Karpas-422 (cell line): Measurements from ENCODE around the gene GAL. TPM values are rescaled to one million over a fixed set of nuclear protein-coding genes. Genes with fewer than 3 reads are reported as not detected.

Experiments used
- DNase-seq: peaks from one replicate; pipeline ENCODE4 v3.0.0-alpha.2; 2015
- H2AFZ ChIP-seq: fragments of 200-600 bp; sonication (generic); 2 replicates; pipeline ENCODE4 v1.6.1; 2014; ENCODE audit warnings: antibody characterized with exemption, low read length, mixed read lengths
- H3K27ac ChIP-seq: fragments of 200-600 bp; sonication (generic); 2 replicates; pipeline ENCODE4 v1.5.1; 2014; ENCODE audit warnings: mild to moderate bottlenecking, low read length, moderate library complexity
- H3K27me3 ChIP-seq: fragments of 200-600 bp; sonication (generic); 2 replicates; pipeline ENCODE4 v1.6.1; 2014; ENCODE audit warnings: low read length, mixed read lengths
- H3K36me3 ChIP-seq: fragments of 200-600 bp; sonication (generic); 2 replicates; pipeline ENCODE4 v1.6.1; 2014; ENCODE audit warnings: low read length, mixed read lengths; ENCODE audit not compliant: insufficient read depth
- H3K4me1 ChIP-seq: fragments of 200-600 bp; sonication (generic); 2 replicates; pipeline ENCODE4 v1.6.1; 2014; ENCODE audit warnings: mild to moderate bottlenecking, low read length, mixed read lengths
- H3K4me2 ChIP-seq: fragments of 200-600 bp; sonication (generic); 2 replicates; pipeline ENCODE4 v1.6.1; 2014; ENCODE audit warnings: low read length, low read depth, mild to moderate bottlenecking; ENCODE audit not compliant: poor library complexity, severe bottlenecking
- H3K4me3 ChIP-seq: fragments of 200-600 bp; sonication (generic); 2 replicates; pipeline ENCODE4 v1.5.1; 2014; ENCODE audit warnings: mild to moderate bottlenecking, antibody characterized with exemption, low read length, mixed read lengths
- H3K79me2 ChIP-seq: fragments of 200-600 bp; sonication (generic); 2 replicates; pipeline ENCODE4 v1.6.1; 2014; ENCODE audit warnings: mild to moderate bottlenecking, low read length, mixed read lengths
- H3K9ac ChIP-seq: fragments of 200-600 bp; sonication (generic); 2 replicates; pipeline ENCODE4 v1.6.0; 2014; ENCODE audit warnings: low read length
- H3K9me2 ChIP-seq: fragments of 200-600 bp; sonication (generic), shearing (Covaris generic); replicated peaks from 2 replicates; pipeline ENCODE4 v1.6.0; 2014; ENCODE audit warnings: mild to moderate bottlenecking, low read length, moderate library complexity; ENCODE audit not compliant: insufficient read depth
- H3K9me3 ChIP-seq: fragments of 300-700, 200-600 bp; sonication (generic); 2 replicates; pipeline ENCODE4 v1.6.1; 2014; ENCODE audit warnings: low read length, mixed read lengths
- H4K20me1 ChIP-seq: fragments of 200-600 bp; sonication (generic); 2 replicates; pipeline ENCODE4 v1.6.1; 2014; ENCODE audit warnings: mild to moderate bottlenecking, antibody characterized with exemption, low read length, low read depth; ENCODE audit not compliant: insufficient read depth
- total RNA-seq: library from RNA; depleted of rRNA; stranded (reverse); fragments of >200 nt; shearing (Covaris generic); gene quantifications from 2 replicates; pipeline ENCODE4 v1.2.3, GENCODE V29; 2014; ENCODE audit warnings: low replicate concordance

The GAL gene
- total RNA-seq, 1 experiment from 2014 or later, result not detected

DNA sequence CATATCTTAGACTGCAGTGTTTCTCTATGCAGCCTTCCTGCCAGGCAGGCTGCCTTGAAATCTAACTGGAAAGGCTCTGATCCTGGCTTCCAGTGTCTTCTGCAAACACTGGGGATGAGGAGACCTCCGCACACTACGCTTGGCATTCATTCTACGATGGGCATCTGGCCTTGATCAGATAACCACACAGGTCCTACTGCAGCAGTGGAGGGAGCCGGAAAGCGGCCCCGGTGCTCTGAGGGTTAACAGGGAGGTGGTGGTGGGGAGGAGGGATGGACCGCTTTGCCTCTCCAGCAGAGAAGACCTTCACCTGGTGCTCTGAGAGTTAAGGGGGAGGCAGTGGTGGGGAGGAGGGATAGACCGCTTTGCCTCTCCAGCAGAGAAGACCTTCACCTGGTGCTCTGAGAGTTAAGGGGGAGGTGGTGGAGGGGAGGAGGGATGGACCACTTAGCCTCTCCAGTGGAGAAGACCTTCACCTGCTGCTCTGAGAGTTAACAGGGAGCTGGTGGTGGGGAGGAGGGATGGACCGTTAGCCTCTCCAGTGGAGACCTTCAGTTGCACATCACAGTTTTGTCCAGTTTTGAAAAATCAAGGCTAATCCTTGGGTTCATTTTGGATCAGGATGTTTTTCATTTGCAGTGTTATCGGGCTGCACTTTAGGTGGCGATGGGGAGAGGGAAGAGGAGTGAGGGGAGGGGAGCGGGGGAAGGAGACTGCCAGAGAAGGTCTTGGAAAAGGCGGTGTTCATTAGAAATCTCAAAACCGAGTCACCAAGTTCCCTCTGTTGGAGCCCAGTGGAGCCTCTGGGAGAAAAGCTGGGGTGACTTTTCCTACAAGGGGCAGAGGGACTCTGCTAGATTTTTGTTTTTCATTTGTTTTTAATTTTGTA lies 5.6 kb downstream of the GAL start:
- H3K36me3 ChIP-seq, result no peaks in the 10 kb centered on the region
- H3K9me2 ChIP-seq, result no peaks in the 10 kb centered on the region
- no peak overlapping the region for H3K4me3 ChIP-seq

DNA sequence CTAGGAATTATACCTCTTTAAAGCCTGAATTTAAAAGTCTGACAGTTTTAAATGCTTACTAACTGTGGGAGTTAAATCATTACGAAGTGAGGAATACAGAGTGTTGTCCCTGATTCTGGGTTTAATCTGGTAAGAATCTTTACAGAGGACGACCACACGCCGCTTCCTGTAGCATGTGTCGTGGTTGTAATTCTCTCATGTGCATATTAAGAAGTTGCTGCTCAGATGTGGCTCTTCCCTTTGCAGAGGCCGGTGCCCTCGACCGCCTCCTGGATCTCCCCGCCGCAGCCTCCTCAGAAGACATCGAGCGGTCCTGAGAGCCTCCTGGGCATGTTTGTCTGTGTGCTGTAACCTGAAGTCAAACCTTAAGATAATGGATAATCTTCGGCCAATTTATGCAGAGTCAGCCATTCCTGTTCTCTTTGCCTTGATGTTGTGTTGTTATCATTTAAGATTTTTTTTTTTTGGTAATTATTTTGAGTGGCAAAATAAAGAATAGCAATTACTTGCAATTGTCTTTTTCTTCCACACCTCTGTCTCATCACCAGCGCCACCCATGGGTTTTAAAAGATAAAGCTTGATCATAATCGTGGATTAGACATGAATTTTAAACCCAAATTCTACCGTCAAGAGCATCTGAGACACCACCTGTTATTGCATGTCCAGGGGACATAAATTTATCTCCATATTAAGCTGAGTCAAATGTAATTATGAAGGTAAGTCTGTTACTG lies 6.5 kb downstream of the GAL start:
- no peaks in the 10 kb centered on the region for H3K79me2 ChIP-seq
- no peaks in the 10 kb centered on the region for H3K4me1 ChIP-seq
- DNase-seq, result peak; percentile 54
- H3K9me3 ChIP-seq, result no peaks in the 10 kb centered on the region
- H3K36me3 ChIP-seq, result no peaks in the 10 kb centered on the region
- no peaks in the 10 kb centered on the region for H3K27me3 ChIP-seq
- no peak overlapping the region for H3K27ac ChIP-seq
- H3K4me2 ChIP-seq, result no peak overlapping the region
- H4K20me1 ChIP-seq, result no peaks in the 10 kb centered on the region
- no peak overlapping the region for H2AFZ ChIP-seq
- H3K4me3 ChIP-seq, result no peak overlapping the region
- no peak overlapping the region for H3K9ac ChIP-seq
- no peaks in the 10 kb centered on the region for H3K9me2 ChIP-seq

More for the DNA sequence above, 5.6 kb downstream of the GAL start:
- H3K9me3 ChIP-seq, result no peaks in the 10 kb centered on the region
- no peaks in the 10 kb centered on the region for H3K4me1 ChIP-seq
- no peaks in the 10 kb centered on the region for H4K20me1 ChIP-seq
- no peak for DNase-seq
- H3K4me2 ChIP-seq, result no peak overlapping the region
- H3K79me2 ChIP-seq, result no peaks in the 10 kb centered on the region
- H3K9ac ChIP-seq, result no peak overlapping the region
- no peak overlapping the region for H2AFZ ChIP-seq
- H3K27me3 ChIP-seq, result no peaks in the 10 kb centered on the region
- no peak overlapping the region for H3K27ac ChIP-seq

GRCh38 chr11:68691402-68691784 lies 7.0 kb downstream of the GAL start:
- H3K36me3 ChIP-seq, result no peaks in the 10 kb centered on the region
- H3K9me3 ChIP-seq, result no peaks in the 10 kb centered on the region
- DNase-seq, result no peak
- no peaks in the 10 kb centered on the region for H3K9me2 ChIP-seq
- H2AFZ ChIP-seq, result no peak overlapping the region
- H3K27ac ChIP-seq, result no peak overlapping the region
- H3K4me1 ChIP-seq, result no peaks in the 10 kb centered on the region
- no peak overlapping the region for H3K4me3 ChIP-seq
- H3K9ac ChIP-seq, result no peak overlapping the region
- H3K27me3 ChIP-seq, result no peaks in the 10 kb centered on the region
- no peaks in the 10 kb centered on the region for H4K20me1 ChIP-seq
- no peak overlapping the region for H3K4me2 ChIP-seq
- H3K79me2 ChIP-seq, result no peaks in the 10 kb centered on the region

GRCh38 chr11:68692115-68692514 lies 7.8 kb downstream of the GAL start:
- no peaks in the 10 kb centered on the region for H3K9me2 ChIP-seq
- H3K27me3 ChIP-seq, result no peaks in the 10 kb centered on the region
- H2AFZ ChIP-seq, result no peak overlapping the region
- no peaks in the 10 kb centered on the region for H3K36me3 ChIP-seq
- no peaks in the 10 kb centered on the region for H4K20me1 ChIP-seq
- DNase-seq, result no peak
- no peaks in the 10 kb centered on the region for H3K79me2 ChIP-seq
- H3K9ac ChIP-seq, result no peak overlapping the region
- no peak overlapping the region for H3K4me2 ChIP-seq
- no peaks in the 10 kb centered on the region for H3K9me3 ChIP-seq
- no peaks in the 10 kb centered on the region for H3K4me1 ChIP-seq
- no peak overlapping the region for H3K27ac ChIP-seq
- H3K4me3 ChIP-seq, result no peak overlapping the region

DNA sequence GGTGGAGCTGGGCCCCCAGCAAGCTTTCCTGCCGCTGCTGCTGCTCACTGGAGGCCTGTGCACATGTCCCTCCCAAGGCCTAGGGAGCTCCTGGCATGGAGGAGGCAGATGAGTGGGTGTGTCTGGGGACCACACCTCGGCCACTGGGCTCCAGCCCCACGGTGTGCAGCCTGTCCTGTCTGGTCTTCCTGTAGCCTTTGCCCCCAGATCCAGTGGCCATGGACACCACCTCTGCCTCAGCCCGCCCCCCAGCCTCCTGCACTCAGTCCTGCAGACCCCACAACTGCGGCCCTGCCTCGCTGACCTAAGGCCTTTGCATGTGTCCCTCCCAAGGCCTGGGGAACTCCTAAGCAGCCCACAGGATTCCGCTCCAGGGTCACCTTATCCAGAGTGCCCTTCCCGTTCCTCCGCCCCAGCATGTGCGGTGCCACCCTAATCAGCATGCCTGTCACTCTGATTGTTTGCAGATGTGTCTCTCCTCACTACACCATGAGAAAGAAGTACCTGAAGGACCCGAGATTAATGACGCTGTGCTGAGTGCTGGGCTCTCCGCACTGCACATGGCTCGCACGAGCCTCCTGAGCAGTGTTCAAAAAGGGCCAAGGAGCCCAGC lies 8.6 kb downstream of the GAL start:
- H4K20me1 ChIP-seq, result no peaks in the 10 kb centered on the region
- H3K36me3 ChIP-seq, result no peaks in the 10 kb centered on the region
- H3K4me1 ChIP-seq, result no peaks in the 10 kb centered on the region
- H3K79me2 ChIP-seq, result no peaks in the 10 kb centered on the region
- no peaks in the 10 kb centered on the region for H3K9me3 ChIP-seq
- H2AFZ ChIP-seq, result no peak overlapping the region
- no peaks in the 10 kb centered on the region for H3K9me2 ChIP-seq
- no peak overlapping the region for H3K4me2 ChIP-seq
- DNase-seq, result no peak
- no peak overlapping the region for H3K4me3 ChIP-seq
- no peaks in the 10 kb centered on the region for H3K27me3 ChIP-seq
- H3K27ac ChIP-seq, result no peak overlapping the region
- no peak overlapping the region for H3K9ac ChIP-seq

- H4K20me1 ChIP-seq, result no peaks in the 10 kb centered on the region
- DNase-seq, result no peak
- no peaks in the 10 kb centered on the region for H3K36me3 ChIP-seq
- H3K27ac ChIP-seq, result no peak overlapping the region
- H3K9me3 ChIP-seq, result 0 out of 2 replicates have a peak, but pooled peaks cover 1% of the 10 kb centered on the region
- H3K4me2 ChIP-seq, result no peak overlapping the region
- H3K9me2 ChIP-seq, result no peaks in the 10 kb centered on the region
- no peaks in the 10 kb centered on the region for H3K4me1 ChIP-seq
- no peaks in the 10 kb centered on the region for H3K79me2 ChIP-seq
- no peak overlapping the region for H3K9ac ChIP-seq
- no peak overlapping the region for H2AFZ ChIP-seq
- no peaks in the 10 kb centered on the region for H3K27me3 ChIP-seq
- H3K4me3 ChIP-seq, result no peak overlapping the region
Measured at GRCh38 chr11:68693484-68693882, 9.1 kb downstream of the GAL start.

- H3K4me1 ChIP-seq, result no peaks in the 10 kb centered on the region
- no peak for DNase-seq
- H3K79me2 ChIP-seq, result no peaks in the 10 kb centered on the region
- no peak overlapping the region for H3K27ac ChIP-seq
- H2AFZ ChIP-seq, result no peak overlapping the region
- H3K9me3 ChIP-seq, result 0 out of 2 replicates have a peak, but pooled peaks cover 3% of the 10 kb centered on the region
- no peaks in the 10 kb centered on the region for H4K20me1 ChIP-seq
- no peak overlapping the region for H3K4me3 ChIP-seq
- H3K9me2 ChIP-seq, result no peaks in the 10 kb centered on the region
- H3K4me2 ChIP-seq, result no peak overlapping the region
- H3K36me3 ChIP-seq, result no peaks in the 10 kb centered on the region
- no peaks in the 10 kb centered on the region for H3K27me3 ChIP-seq
- H3K9ac ChIP-seq, result no peak overlapping the region
Measured at GRCh38 chr11:68694431-68695297, 10.3 kb downstream of the GAL start.
